Brain pericyte (primary cell): ENCODE results near the gene ROBO2.

Experiments
- DNase-seq: peaks from one replicate; pipeline ENCODE4 v3.0.0-alpha.2; 2012; ENCODE audit warnings: low read depth, low spot score

Gene ROBO2

GRCh38 chr3:77468626-77469020 lies 428.7 kb downstream of the ROBO2 start:
- DNase-seq, result no peak

GRCh38 chr3:77475507-77475906 lies 435.6 kb downstream of the ROBO2 start:
- DNase-seq, result no peak

- DNase-seq, result no peak
These were observed 439.1 kb downstream of the ROBO2 start for GRCh38 chr3:77479021-77479420.

GRCh38 chr3:77489216-77489615 lies 449.3 kb downstream of the ROBO2 start:
- DNase-seq, result no peak

DNA sequence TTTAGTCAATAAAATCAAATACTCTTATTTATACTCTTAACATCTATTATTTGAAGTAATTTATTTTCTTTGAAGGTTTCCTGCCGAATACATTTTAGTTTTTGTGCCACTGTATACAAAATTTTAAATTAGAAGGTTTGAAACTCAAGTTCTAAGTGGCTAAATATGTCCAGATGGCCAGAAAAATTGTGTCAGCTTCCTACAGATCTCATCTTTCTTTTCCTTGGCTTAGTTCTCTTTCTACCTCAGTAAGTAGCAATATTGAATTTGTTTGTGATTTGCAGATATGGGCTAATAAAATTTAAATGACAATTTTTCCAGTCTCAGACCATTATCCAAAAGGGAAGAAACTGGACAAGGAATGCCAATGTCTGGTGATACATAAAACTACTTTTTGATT lies 452.1 kb downstream of the ROBO2 start:
- no peak for DNase-seq

DNA sequence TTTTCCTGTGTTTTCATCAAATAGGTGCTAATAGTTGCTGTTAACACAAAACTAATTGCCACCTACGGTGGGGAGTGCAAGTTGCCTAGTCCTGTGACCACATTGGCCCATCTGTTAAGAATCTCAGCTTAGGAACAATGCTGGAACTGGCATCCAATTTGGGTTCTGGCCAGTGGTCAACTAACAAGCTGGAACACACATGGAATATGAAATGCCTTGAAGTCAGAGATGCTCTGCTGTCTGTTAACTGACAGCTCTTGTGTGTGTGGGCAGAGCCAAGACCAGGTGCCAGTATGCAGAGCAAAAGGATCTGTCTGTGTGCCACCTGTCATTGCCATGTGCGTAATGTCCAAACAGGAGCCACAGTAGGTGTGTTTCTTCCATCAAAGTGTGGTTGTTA lies 460.8 kb downstream of the ROBO2 start:
- no peak for DNase-seq

DNA sequence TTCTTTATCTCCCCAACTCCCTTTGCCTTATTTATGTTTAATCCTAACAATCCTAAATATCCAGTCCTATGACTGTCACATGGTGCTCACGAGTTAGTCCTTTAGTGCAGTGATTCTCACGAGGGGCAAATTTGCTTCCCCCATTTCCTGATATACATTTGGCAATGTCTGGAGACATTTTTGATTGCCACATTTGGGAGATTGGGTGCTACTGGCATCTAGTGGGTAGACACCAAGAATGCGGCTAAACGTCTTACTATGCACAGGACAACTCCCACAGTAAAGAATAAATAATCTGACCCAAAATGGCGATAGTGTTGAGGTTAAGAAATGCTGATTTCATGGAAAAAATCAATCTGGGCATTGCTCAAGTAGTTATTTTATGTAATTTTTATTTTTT lies 466.5 kb downstream of the ROBO2 start:
- no peak for DNase-seq

DNA sequence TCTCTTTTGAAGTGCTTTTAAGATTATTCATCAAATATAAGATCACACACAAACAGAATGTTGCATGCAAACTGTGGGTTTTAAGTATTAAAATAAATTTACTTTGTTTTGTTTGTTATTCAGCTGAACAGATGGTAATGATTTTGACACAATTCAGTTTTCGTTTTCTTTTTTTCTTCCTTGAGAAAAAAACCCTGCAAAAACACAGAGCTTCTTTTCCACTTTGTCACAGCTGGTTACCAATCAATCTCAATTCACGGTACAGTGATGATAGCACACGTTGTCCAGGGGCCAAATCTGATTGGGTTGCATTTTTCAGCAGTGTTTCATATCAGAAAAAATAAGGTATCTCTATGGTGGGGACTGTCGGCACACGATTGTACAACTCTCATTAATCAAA lies 473.6 kb downstream of the ROBO2 start:
- DNase-seq, result no peak

- DNase-seq, result no peak
These were observed 474.9 kb downstream of the ROBO2 start for GRCh38 chr3:77514766-77515165.

GRCh38 chr3:77524463-77524862 lies 484.6 kb downstream of the ROBO2 start:
- DNase-seq, result peak; percentile 29

DNA sequence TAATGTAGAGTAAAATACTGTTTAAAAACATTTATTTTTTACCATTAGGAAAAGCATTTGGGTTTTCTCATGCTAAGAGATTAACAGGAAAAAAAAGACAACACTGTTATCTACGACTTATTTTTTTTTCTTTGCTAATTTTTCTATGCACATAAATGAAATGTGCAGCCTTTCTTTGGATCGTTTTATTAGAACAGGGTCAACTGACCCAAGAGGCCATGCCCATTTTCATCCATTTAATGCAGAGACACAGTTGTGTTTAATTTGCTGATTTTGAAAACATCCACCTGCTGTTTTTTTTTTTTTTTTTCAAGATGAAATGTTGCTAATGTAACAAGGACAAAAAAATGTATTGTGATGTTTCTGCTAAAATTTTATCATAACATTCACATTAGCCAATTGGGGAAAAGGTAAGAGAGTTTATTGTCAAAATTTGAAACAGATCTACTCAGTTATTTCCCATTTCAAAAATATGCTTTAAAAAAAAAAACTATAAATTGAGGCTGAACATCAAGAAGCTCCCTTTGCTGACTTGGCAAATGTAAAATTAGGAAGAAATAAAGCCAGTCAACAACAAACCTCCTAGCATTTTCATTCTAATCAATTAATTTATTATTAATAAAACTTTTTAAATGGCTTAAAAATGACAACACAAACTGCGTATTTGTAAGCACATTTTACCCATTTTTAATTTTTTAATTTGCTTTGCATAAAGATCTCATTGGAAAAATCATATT lies 485.2 kb downstream of the ROBO2 start:
- DNase-seq, result no peak

DNA sequence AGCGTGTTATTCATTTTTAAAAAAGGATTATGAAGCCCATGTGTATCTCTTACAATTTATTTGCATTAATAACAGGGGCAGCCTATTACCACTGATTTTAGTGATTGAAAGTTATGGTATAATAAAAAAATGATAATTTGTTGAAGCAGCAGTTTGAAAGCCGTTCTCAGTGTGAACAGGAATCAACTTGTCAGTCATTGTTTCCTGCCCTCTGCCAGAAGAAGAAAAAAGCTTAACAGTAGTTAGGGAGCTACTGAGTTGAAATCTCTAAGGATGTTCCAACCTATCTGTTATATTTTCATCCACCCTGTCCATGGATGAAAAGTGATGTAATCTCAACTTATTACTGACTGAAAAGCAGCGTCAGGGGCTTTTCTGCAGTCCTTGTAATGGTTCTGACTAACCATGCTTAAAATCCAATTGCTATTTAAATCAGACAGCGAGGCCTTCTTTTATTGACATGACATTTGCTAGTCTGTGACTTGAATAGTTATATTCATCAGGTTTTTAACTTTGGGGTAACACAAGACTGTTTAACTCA lies 486.7 kb downstream of the ROBO2 start:
- no peak for DNase-seq

DNA sequence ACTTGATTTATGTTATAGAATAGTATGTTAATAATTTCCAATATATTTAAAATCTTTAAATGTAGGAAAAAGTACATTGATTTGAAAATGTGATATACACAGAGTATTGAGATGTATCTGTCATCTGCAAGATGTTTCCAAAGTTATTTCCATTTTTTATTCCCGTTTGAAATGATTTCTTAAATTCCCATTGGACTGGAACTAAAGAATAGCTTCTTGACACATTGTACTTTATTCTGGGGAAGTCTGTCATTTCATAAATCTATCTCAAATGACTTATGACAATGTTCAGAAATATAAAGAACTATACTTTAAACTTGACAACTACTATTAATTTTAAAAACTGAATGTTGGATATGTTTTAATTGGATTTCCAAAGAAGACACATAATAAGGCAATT lies 489.6 kb downstream of the ROBO2 start:
- DNase-seq, result no peak

DNA sequence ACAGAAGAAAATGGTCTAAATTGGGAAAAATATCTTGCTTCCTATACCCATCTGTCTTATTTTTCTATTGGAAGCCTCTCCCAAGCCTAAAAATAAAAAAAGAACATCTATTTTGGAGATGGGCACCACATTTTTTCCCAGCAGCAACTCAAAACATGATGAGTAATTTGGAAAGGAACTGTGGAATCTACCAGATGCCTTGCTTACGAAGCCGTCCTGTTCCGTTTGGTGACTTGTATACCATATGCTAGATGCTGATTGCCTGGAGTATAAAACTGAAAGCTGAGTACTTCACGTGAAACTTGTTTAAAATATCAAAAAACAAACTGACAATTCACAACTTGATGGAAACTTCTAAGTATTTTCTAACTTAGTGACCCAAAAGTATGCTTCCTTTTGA lies 491.0 kb downstream of the ROBO2 start:
- DNase-seq, result no peak

GRCh38 chr3:77535116-77535515 lies 495.2 kb downstream of the ROBO2 start:
- no peak for DNase-seq

GRCh38 chr3:77536038-77536775 lies 496.3 kb downstream of the ROBO2 start:
- no peak for DNase-seq

GRCh38 chr3:77539014-77539413 lies 499.1 kb downstream of the ROBO2 start:
- DNase-seq, result no peak

DNA sequence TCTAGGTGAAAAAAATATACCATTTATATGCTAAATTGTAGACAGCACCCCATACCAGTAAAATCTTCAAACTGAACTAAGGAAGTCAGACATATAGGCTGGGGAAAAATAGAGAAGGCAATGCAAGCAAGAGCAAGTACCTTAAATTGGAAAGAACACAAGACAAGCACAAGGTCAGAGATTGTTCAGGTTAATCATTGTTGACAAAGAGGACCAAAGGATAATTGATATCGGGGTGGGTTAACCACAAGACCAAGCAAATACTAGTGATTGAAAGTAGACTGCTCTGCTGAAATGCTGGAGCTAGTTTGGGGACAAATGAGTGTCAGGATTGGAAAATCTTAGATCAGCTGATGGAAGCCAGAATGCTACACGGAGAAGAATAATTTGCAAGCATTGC lies 499.8 kb downstream of the ROBO2 start:
- DNase-seq, result no peak

DNA sequence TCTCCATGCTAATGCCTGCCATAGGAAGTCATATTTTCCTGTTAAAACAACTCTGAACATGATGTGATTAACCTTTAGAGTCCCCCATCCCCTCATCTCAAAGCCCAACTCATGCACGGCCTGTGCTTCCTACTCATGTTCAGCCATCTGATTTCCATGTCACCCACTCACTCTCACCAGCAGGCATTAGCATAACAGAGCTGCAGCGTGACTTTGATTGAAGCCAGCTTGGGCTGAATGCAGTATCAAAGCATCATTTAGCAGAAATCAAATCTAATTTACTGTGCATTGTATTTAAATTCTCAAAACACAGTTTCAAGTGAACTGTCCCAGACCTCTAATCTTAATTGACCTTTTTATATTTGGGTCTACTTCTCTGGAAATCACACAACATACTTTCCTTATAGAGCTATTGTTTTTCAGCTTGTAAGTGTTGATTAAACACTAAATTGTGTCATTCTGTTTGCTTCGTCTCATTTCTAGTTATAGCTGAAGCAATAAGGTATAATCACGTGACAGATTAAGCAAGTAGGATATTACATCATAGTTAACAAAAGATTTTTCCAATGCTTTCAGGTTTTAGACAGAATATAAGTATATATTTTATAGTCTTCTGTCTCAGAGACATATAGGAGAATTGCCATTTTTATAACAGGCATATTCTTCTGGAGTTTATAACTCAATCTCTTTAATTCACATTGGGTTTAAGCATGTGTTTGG lies 501.5 kb downstream of the ROBO2 start:
- DNase-seq, result no peak

DNA sequence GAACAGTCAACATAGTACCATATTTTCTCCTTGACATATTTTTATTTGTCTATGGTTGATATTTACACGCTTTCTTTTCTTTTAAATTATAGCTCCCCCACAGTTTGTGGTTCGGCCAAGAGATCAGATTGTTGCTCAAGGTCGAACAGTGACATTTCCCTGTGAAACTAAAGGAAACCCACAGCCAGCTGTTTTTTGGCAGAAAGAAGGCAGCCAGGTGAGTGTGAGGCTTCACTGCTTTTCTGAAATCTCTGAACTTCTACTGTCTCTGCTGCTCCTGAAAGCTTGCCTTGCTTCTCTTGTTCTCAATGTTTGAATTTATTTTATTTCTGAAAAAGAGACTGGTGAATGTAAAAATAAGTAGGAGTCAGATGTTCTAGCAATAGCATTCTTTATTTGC lies 506.3 kb downstream of the ROBO2 start:
- no peak for DNase-seq

GRCh38 chr3:77549034-77549433 lies 509.1 kb downstream of the ROBO2 start:
- no peak for DNase-seq

- DNase-seq, result no peak
These were observed 513.3 kb downstream of the ROBO2 start for GRCh38 chr3:77553240-77553639.
